SH-SY5Y (cell line): Measurements from ENCODE around the gene IQCN.

Experiments
- GATA2 ChIP-seq: IDR thresholded peaks from 2 replicates; pipeline ENCODE4 v1.6.1; 2011; ENCODE audit warnings: mild to moderate bottlenecking, low read depth, low read length
- GATA3 ChIP-seq: IDR thresholded peaks from 2 replicates; pipeline ENCODE4 v1.6.1; 2011; ENCODE audit warnings: low read depth, mild to moderate bottlenecking, low read length, moderate library complexity

GRCh38 chr19:18251587-18252369 is 22.5 kb downstream of the IQCN start:
- no peak for TF ChIP-seq GATA3
- TF ChIP-seq GATA2 = no peak
